Measurements from ENCODE around the gene NOL3.

Gene NOL3

GRCh38 chr16:67211674-67212073 is 41.3 kb downstream of the NOL3 start:
- no peak for TF ChIP-seq CTCF (IDR thresholded peaks at IDR 0.05; ENCODE audit: insufficient read depth, low read depth, low read length, missing control alignments)
- no peak overlapping the region for H3K4me3 ChIP-seq (ENCODE audit: low read depth, low read length)
- no peak for DNase-seq (ENCODE audit: low read depth)

GRCh38 chr16:67212766-67213165 is 42.4 kb downstream of the NOL3 start:
- no peak overlapping the region for H3K4me3 ChIP-seq (ENCODE audit: low read depth, low read length)
- TF ChIP-seq CTCF (IDR thresholded peaks at IDR 0.05; ENCODE audit: insufficient read depth, low read depth, low read length, missing control alignments) = no peak
- no peak for DNase-seq (ENCODE audit: low read depth)

- no peak overlapping the region for H3K4me3 ChIP-seq (ENCODE audit: low read depth, low read length)
- no peak for DNase-seq (ENCODE audit: low read depth)
- no peak for TF ChIP-seq CTCF (IDR thresholded peaks at IDR 0.05; ENCODE audit: insufficient read depth, low read depth, low read length, missing control alignments)
Observed at GRCh38 chr16:67213197-67214019, 43.1 kb downstream of the NOL3 start.

- no peak for DNase-seq (ENCODE audit: low read depth)
- H3K4me3 ChIP-seq (ENCODE audit: low read depth, low read length) = no peak overlapping the region
- TF ChIP-seq CTCF (IDR thresholded peaks at IDR 0.05; ENCODE audit: insufficient read depth, low read depth, low read length, missing control alignments) = no peak
Observed at GRCh38 chr16:67215706-67216105, 45.4 kb downstream of the NOL3 start.

GRCh38 chr16:67216612-67217490 is 46.5 kb downstream of the NOL3 start:
- TF ChIP-seq CTCF (IDR thresholded peaks at IDR 0.05; ENCODE audit: insufficient read depth, low read depth, low read length, missing control alignments) = no peak
- no peak for DNase-seq (ENCODE audit: low read depth)

GRCh38 chr16:67223992-67224391 is 53.7 kb downstream of the NOL3 start:
- TF ChIP-seq CTCF (IDR thresholded peaks at IDR 0.05; ENCODE audit: insufficient read depth, low read depth, low read length, missing control alignments) = no peak
- DNase-seq (ENCODE audit: low read depth) = no peak
- no peak overlapping the region for H3K4me3 ChIP-seq (ENCODE audit: low read depth, low read length)

More at GRCh38 chr16:67216612-67217490, 46.5 kb downstream of the NOL3 start:
- no peak overlapping the region for H3K4me3 ChIP-seq (ENCODE audit: low read depth, low read length)

Data from GM12865 (cell line).